GM06990 (cell line): ENCODE measurements around the gene ZFP62.

Experiments used
- DNase-seq: peaks from one replicate; pipeline ENCODE4 v3.0.0-alpha.2; 2011; ENCODE audit not compliant: insufficient read length; ENCODE audit errors: extremely low read depth
- H3K27me3 ChIP-seq: replicated peaks from 2 replicates; pipeline ENCODE4 v1.6.0; 2011; ENCODE audit warnings: low read length; ENCODE audit not compliant: control insufficient read depth, insufficient read depth
- H3K36me3 ChIP-seq: 2 replicates; pipeline ENCODE4 v1.5.1; 2011; ENCODE audit warnings: low read length; ENCODE audit not compliant: control insufficient read depth, insufficient read depth
- H3K4me3 ChIP-seq: replicated peaks from 2 replicates; pipeline ENCODE4 v1.5.1; 2011; ENCODE audit warnings: low read depth, mild to moderate bottlenecking, control low read depth, low read length
- CTCF ChIP-seq: IDR thresholded peaks from 2 replicates; pipeline ENCODE4 v1.5.1; 2011; ENCODE audit warnings: low read length, control low read depth, mild to moderate bottlenecking, inconsistent platforms; ENCODE audit not compliant: insufficient read depth, poor library complexity, severe bottlenecking

Gene ZFP62

GRCh38 chr5:180811623-180812124 is 49.4 kb downstream of the ZFP62 start:
- Histone ChIP-seq H3K27me3 (no peaks in the 10 kb centered on the region), H3K36me3 (no peaks in the 10 kb centered on the region), H3K4me3 (peak overlapping the region; percentile 83)
- no peak for TF ChIP-seq CTCF
- no peak for DNase-seq

GRCh38 chr5:180810959-180811622 is 50.0 kb downstream of the ZFP62 start:
- Histone ChIP-seq H3K36me3 (no peaks in the 10 kb centered on the region), H3K27me3 (no peaks in the 10 kb centered on the region), H3K4me3 (peak overlapping the region; percentile 83)
- no peak for DNase-seq
- TF ChIP-seq CTCF, result no peak

- Histone ChIP-seq H3K4me3 (peak overlapping the region; percentile 83), H3K36me3 (no peaks in the 10 kb centered on the region), H3K27me3 (no peaks in the 10 kb centered on the region)
- no peak for TF ChIP-seq CTCF
- peak; percentile 98 for DNase-seq
Observed at GRCh38 chr5:180810210-180810958, 50.7 kb downstream of the ZFP62 start.

GRCh38 chr5:180809403-180810209 is 51.5 kb downstream of the ZFP62 start:
- peak overlapping the region; percentile 83 for H3K4me3 ChIP-seq
- H3K36me3 ChIP-seq, result no peaks in the 10 kb centered on the region
- DNase-seq, result no peak
- TF ChIP-seq CTCF, result no peak
- no peaks in the 10 kb centered on the region for H3K27me3 ChIP-seq

- Histone ChIP-seq H3K27me3 (no peaks in the 10 kb centered on the region), H3K36me3 (no peaks in the 10 kb centered on the region), H3K4me3 (peak overlapping the region; percentile 83)
- no peak for TF ChIP-seq CTCF
- DNase-seq, result no peak
Observed at GRCh38 chr5:180808461-180809000, 52.5 kb downstream of the ZFP62 start.
